Activated T-cell treated with anti-CD3 and anti-CD28 coated beads, Interleukin-2, amount 50 U/mL, for 4 hours (primary cell): ENCODE results near the gene NRXN3. TPM values are rescaled to one million over a fixed set of nuclear protein-coding genes. Genes with fewer than 3 reads are reported as not detected.

Experiments used
- ATAC-seq, 2 donors: fragments of 200-7000 bp; cut with Tn5 transposase; one replicate each; pipeline ENCODE4 v1.10.0; 2021
- DNase-seq: peaks from one replicate; pipeline ENCODE4 v3.0.0-alpha.2; 2020
- H3K27me3 Mint-ChIP-seq: one replicate; pipeline ENCODE4 v1.8.0; 2021; ENCODE audit warnings: low read depth, mixed read lengths
- H3K36me3 Mint-ChIP-seq: one replicate; pipeline ENCODE4 v1.8.0; 2022; ENCODE audit warnings: mixed read lengths; ENCODE audit not compliant: insufficient read depth
- H3K4me1 Mint-ChIP-seq: one replicate; pipeline ENCODE4 v1.8.0; 2021; ENCODE audit warnings: low read depth, mixed read lengths
- H3K4me3 Mint-ChIP-seq: one replicate; pipeline ENCODE4 v1.8.0; 2021; ENCODE audit warnings: mild to moderate bottlenecking, moderate library complexity, mixed read lengths
- H3K9me3 Mint-ChIP-seq: one replicate; pipeline ENCODE4 v1.8.0; 2021; ENCODE audit warnings: mixed read lengths
- total RNA-seq, 3 donors: library from RNA; stranded (reverse); gene quantifications; one replicate each; pipeline ENCODE4 v1.2.1, GENCODE V29; 2021

The NRXN3 gene
- total RNA-seq, 3 donors from 2014 or later, result not detected

- H3K4me3 Mint-ChIP-seq, result no peak overlapping the region
- ATAC-seq, result no peak
- no peaks in the 10 kb centered on the region for H3K9me3 Mint-ChIP-seq
- H3K27me3 Mint-ChIP-seq, result peaks cover 6% of the 10 kb centered on the region
- H3K4me1 Mint-ChIP-seq, result no peaks in the 10 kb centered on the region
- DNase-seq, result no peak
- no peaks in the 10 kb centered on the region for H3K36me3 Mint-ChIP-seq
Observed at GRCh38 chr14:78927261-78927660, 757.1 kb downstream of the NRXN3 start.

GRCh38 chr14:78933166-78933565 is 763.0 kb downstream of the NRXN3 start:
- Mint-ChIP-seq H3K9me3 (no peaks in the 10 kb centered on the region), H3K4me3 (no peak overlapping the region), H3K27me3 (peaks cover 6% of the 10 kb centered on the region), H3K36me3 (no peaks in the 10 kb centered on the region), H3K4me1 (no peaks in the 10 kb centered on the region)
- ATAC-seq (no peak), DNase-seq (no peak)

- Mint-ChIP-seq H3K4me1 (no peaks in the 10 kb centered on the region), H3K27me3 (peaks cover 6% of the 10 kb centered on the region), H3K4me3 (no peak overlapping the region), H3K36me3 (no peaks in the 10 kb centered on the region), H3K9me3 (no peaks in the 10 kb centered on the region)
- DNase-seq, result no peak
- no peak for ATAC-seq
Observed at GRCh38 chr14:78933948-78934524, 763.9 kb downstream of the NRXN3 start.

GRCh38 chr14:78946949-78947348 is 776.8 kb downstream of the NRXN3 start:
- Mint-ChIP-seq H3K9me3 (no peaks in the 10 kb centered on the region), H3K4me3 (no peak overlapping the region), H3K27me3 (peaks cover 2% of the 10 kb centered on the region), H3K36me3 (no peaks in the 10 kb centered on the region), H3K4me1 (no peaks in the 10 kb centered on the region)
- DNase-seq, result no peak
- no peak for ATAC-seq

GRCh38 chr14:78947681-78948080 is 777.5 kb downstream of the NRXN3 start:
- no peak for ATAC-seq
- Mint-ChIP-seq H3K9me3 (no peaks in the 10 kb centered on the region), H3K4me3 (no peak overlapping the region), H3K36me3 (no peaks in the 10 kb centered on the region), H3K4me1 (no peaks in the 10 kb centered on the region), H3K27me3 (peaks cover 4% of the 10 kb centered on the region)
- no peak for DNase-seq

- H3K4me3 Mint-ChIP-seq, result no peak overlapping the region
- H3K36me3 Mint-ChIP-seq, result no peaks in the 10 kb centered on the region
- DNase-seq, result no peak
- no peak for ATAC-seq
- peaks cover 4% of the 10 kb centered on the region for H3K27me3 Mint-ChIP-seq
- no peaks in the 10 kb centered on the region for H3K9me3 Mint-ChIP-seq
- no peaks in the 10 kb centered on the region for H3K4me1 Mint-ChIP-seq
Observed at GRCh38 chr14:78950649-78951048, 780.5 kb downstream of the NRXN3 start.

- Mint-ChIP-seq H3K9me3 (no peaks in the 10 kb centered on the region), H3K4me3 (no peak overlapping the region), H3K27me3 (peaks cover 2% of the 10 kb centered on the region), H3K4me1 (no peaks in the 10 kb centered on the region), H3K36me3 (no peaks in the 10 kb centered on the region)
- ATAC-seq (no peak), DNase-seq (no peak)
Observed at GRCh38 chr14:78951602-78952001, 781.4 kb downstream of the NRXN3 start.

- Mint-ChIP-seq H3K27me3 (peaks cover 6% of the 10 kb centered on the region), H3K4me3 (no peak overlapping the region), H3K9me3 (no peaks in the 10 kb centered on the region), H3K4me1 (peaks cover 2% of the 10 kb centered on the region), H3K36me3 (no peaks in the 10 kb centered on the region)
- ATAC-seq, result peak in 1 of 2 donors; percentile 25
- peak; percentile 9 for DNase-seq
Observed at GRCh38 chr14:78959674-78960264, 789.6 kb downstream of the NRXN3 start.

- H3K4me3 Mint-ChIP-seq, result no peak overlapping the region
- peaks cover 3% of the 10 kb centered on the region for H3K27me3 Mint-ChIP-seq
- no peaks in the 10 kb centered on the region for H3K4me1 Mint-ChIP-seq
- DNase-seq (no peak), ATAC-seq (no peak)
- no peaks in the 10 kb centered on the region for H3K9me3 Mint-ChIP-seq
- H3K36me3 Mint-ChIP-seq, result no peaks in the 10 kb centered on the region
Observed at GRCh38 chr14:78967111-78967809, 797.1 kb downstream of the NRXN3 start.

GRCh38 chr14:78968265-78968664 is 798.1 kb downstream of the NRXN3 start:
- no peaks in the 10 kb centered on the region for H3K36me3 Mint-ChIP-seq
- DNase-seq (no peak), ATAC-seq (no peak)
- peaks cover 3% of the 10 kb centered on the region for H3K27me3 Mint-ChIP-seq
- H3K4me3 Mint-ChIP-seq, result no peak overlapping the region
- H3K4me1 Mint-ChIP-seq, result no peaks in the 10 kb centered on the region
- H3K9me3 Mint-ChIP-seq, result no peaks in the 10 kb centered on the region

GRCh38 chr14:78970677-78971076 is 800.5 kb downstream of the NRXN3 start:
- H3K9me3 Mint-ChIP-seq, result no peaks in the 10 kb centered on the region
- no peaks in the 10 kb centered on the region for H3K4me1 Mint-ChIP-seq
- H3K27me3 Mint-ChIP-seq, result peaks cover 3% of the 10 kb centered on the region
- H3K36me3 Mint-ChIP-seq, result no peaks in the 10 kb centered on the region
- no peak overlapping the region for H3K4me3 Mint-ChIP-seq
- no peak for DNase-seq
- no peak for ATAC-seq

GRCh38 chr14:78972440-78972839 is 802.3 kb downstream of the NRXN3 start:
- Mint-ChIP-seq H3K4me1 (no peaks in the 10 kb centered on the region), H3K4me3 (no peak overlapping the region), H3K27me3 (peaks cover 3% of the 10 kb centered on the region), H3K36me3 (no peaks in the 10 kb centered on the region), H3K9me3 (no peaks in the 10 kb centered on the region)
- DNase-seq (no peak), ATAC-seq (no peak)

GRCh38 chr14:78974691-78975090 is 804.5 kb downstream of the NRXN3 start:
- Mint-ChIP-seq H3K27me3 (peaks cover 3% of the 10 kb centered on the region), H3K36me3 (no peaks in the 10 kb centered on the region), H3K4me1 (no peaks in the 10 kb centered on the region), H3K4me3 (no peak overlapping the region), H3K9me3 (no peaks in the 10 kb centered on the region)
- ATAC-seq, result no peak
- DNase-seq, result no peak

GRCh38 chr14:78975734-78976133 is 805.6 kb downstream of the NRXN3 start:
- Mint-ChIP-seq H3K27me3 (peaks cover 1% of the 10 kb centered on the region), H3K4me1 (no peaks in the 10 kb centered on the region), H3K4me3 (no peak overlapping the region), H3K36me3 (no peaks in the 10 kb centered on the region), H3K9me3 (no peaks in the 10 kb centered on the region)
- DNase-seq (no peak), ATAC-seq (no peak)

GRCh38 chr14:78978896-78979295 is 808.7 kb downstream of the NRXN3 start:
- H3K27me3 Mint-ChIP-seq, result no peaks in the 10 kb centered on the region
- DNase-seq (no peak), ATAC-seq (no peak)
- H3K4me1 Mint-ChIP-seq, result no peaks in the 10 kb centered on the region
- H3K36me3 Mint-ChIP-seq, result no peaks in the 10 kb centered on the region
- H3K9me3 Mint-ChIP-seq, result no peaks in the 10 kb centered on the region
- no peak overlapping the region for H3K4me3 Mint-ChIP-seq
